Measurements from ENCODE around the gene ELL2. TPM values are rescaled to one million over a fixed set of nuclear protein-coding genes. Genes with fewer than 3 reads are reported as not detected.

The ELL2 gene
- total RNA-seq, 2 donors from 2014 or later = 69.8 to 135 TPM

DNA sequence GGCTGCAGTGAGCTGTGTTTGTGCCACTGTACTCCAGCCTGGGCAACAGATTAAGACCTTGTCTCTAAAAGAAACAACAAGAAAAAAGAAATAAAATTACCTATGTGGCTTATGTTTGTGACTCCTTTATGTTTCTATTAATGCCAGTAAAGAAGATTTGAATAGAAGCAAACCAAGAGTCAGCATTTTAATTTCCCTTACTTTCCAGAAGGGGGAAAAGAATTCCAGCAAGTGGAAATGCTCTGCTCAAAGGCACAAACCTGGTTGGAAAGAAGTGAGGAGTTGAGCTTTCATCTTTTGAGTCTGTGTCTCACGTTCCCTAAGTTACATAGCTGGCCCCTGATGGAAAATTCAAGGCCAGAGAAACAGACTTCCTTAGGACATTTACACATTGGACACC is 23.6 kb upstream of the ELL2 start:
- no peak for DNase-seq (ENCODE audit: low spot score)
- intact Hi-C loops (cut with DNase I) = no loop called here

DNA sequence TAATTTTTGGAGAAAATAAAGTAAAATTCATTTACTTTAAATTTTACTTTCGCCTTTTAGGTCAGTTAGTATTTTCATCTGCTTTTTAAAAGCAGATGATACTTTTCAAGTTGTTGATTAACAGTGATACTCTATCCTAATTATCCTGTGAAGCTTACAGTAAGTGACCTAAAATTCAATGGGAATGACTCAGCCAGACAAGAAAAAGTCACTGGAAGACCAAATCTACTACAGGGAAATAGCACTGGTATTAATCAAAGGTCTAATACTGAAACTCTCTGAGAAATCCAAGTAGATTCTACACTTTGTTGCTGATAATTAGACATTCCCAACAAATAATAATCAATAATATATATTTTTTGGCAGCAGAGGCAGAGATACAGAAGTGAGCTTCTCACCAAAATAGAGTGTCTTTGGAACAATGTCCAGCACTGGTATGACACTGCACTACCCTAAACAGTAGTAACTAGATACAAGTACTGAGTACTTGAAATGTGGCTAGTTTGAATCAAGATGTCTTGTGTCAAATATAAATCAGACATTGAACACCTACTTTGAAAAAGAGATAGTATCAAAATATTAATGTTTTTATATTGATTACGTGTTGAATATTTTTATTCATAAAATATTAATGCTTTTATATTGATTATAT is 22.8 kb upstream of the ELL2 start:
- no peak for DNase-seq (ENCODE audit: low spot score)
- intact Hi-C loops (cut with DNase I) = no loop called here

DNA sequence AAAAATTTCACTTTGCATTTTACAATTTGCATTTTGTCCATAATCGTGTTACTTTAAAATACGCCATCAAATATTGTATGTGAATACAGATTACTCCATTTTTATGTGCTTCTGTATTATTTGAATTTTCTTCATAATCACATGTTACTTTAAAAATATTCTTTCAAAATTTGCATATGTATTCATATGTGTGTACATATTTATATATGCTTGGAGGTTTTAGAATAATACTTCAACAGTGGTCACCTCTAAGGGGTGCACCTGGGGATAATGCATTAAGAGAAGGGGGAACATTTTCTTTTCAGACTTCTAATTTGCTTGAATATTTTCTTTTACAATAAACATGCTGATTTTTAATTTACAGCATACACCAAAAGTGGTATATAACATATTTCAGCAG is 21.9 kb upstream of the ELL2 start:
- DNase-seq (ENCODE audit: low spot score) = no peak
- intact Hi-C loops (cut with DNase I) = no loop called here

DNA sequence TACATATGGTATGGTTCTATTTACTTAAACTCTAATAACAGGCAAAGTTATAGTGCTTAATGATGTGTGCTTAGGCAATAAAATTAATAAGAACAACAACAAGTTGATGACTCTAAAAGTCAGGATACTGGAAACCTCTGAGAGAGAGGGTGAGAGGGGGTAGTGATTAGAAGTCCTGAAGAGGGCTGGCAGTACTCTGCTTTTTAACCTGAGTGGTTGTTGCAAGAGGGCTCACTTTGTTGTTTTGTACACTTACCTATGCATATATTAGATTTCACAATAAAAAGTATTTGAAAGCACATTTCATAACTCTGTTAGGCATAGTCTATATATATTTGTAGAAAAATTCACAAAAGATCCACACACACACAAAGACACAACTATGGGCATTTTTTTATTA is 21.4 kb upstream of the ELL2 start:
- DNase-seq (ENCODE audit: low spot score) = no peak
- intact Hi-C loops (cut with DNase I) = no loop called here

DNA sequence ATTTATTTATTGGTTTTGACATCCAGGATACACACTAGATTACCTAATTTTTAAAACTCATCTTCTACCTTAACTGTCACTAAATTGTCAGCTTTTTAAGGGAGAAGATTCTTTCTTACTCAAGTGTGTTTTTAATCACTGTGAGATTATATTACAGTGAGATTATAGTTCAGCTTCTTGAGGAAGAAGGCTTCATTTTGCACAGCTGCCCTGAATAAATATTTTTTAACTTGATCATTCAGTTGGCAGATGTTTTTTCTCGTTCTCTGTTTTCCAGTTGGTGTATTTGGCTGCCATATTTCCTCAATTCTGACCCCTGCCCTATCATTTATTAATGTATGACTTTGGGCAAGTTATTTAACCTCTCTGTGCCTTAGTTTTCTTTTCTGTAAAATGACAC is 15.0 kb upstream of the ELL2 start:
- DNase-seq (ENCODE audit: low spot score) = no peak
- intact Hi-C loops (cut with DNase I) = no loop called here

DNA sequence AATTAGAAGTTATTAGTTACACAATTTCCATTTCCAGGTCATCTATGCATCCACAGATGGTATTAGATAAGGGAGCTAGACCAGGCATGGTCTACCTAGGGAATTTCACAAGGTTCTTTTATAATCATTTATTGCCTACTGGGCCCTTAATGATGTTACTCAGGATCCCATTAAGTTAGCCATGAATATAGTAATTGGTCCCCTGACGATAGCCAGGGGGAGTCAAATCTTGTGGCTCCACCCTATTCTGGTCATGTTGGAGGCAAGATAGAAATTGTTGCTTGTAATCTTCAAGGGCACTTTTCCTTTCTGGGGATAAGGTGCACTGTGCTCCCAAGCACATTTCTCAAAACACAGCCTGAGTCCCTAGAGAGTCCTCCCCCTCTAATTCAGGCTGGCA is 14.1 kb upstream of the ELL2 start:
- DNase-seq (ENCODE audit: low spot score) = no peak
- intact Hi-C loops (cut with DNase I) = no loop called here

DNA sequence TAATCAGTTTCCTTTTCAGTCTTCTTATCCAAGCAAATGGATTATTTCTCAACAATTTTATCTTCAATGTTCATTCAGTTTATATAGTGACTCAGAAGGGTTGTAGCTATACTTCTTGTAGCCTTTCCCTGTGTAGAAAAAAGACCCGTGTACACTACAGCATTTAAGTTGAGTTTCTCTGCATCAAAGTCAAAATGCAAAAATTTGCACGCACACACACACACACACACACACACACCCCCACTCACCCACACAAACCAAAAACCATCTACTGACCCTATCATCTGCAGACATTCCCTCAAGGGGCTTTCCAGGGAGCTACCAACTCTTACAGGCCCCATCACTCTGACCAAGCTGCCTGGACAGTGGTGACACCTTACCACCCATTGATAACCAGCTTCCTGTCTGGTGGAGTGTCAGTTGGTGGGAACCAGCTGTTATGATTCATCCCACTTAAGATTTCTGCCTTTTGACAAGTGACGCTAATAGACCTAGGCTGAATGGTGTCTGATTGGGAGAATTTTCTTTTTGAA is 12.2 kb upstream of the ELL2 start:
- intact Hi-C loops (cut with DNase I) = no loop called here
- no peak for DNase-seq (ENCODE audit: low spot score)

DNA sequence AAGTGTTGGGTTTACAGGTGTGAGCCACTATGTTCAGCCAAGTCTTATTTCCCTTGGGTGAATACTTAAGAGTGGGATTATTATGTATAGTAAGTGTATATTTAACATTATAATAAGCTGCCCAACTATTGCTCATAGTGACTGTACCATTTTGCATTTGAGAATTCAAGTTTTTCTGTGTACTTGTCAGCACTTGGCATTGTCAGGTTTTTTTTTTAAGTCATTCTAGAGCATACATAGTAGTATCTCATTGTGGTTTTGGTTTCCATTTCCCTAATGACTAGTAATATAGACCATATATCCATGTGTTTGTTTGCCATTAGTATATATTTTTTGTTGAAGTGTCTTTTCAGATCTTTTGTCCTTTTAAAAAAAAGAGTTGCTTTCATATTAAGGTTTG is 10.5 kb upstream of the ELL2 start:
- intact Hi-C loops (cut with DNase I) = no loop called here

DNA sequence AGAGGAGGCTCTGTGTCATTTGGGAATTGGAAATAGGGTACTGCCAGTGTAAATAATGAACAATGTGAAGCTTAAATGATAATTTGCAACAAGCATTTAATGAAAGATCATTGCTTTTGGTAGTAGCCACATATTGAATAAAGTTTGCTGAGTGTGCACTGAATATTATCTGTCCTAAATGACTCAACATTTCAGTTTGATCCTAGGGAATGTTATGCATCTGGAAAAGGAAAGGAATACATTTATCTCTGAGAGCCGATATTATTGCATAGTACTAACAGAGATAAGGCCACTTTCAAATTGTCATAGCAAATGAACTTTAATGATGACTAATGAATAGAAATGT is 8.7 kb upstream of the ELL2 start:
- intact Hi-C loops (cut with DNase I) = no loop called here
- no peak for DNase-seq (ENCODE audit: low spot score)

More for the DNA sequence above, 10.5 kb upstream of the ELL2 start:
- no peak for DNase-seq (ENCODE audit: low spot score)

DNA sequence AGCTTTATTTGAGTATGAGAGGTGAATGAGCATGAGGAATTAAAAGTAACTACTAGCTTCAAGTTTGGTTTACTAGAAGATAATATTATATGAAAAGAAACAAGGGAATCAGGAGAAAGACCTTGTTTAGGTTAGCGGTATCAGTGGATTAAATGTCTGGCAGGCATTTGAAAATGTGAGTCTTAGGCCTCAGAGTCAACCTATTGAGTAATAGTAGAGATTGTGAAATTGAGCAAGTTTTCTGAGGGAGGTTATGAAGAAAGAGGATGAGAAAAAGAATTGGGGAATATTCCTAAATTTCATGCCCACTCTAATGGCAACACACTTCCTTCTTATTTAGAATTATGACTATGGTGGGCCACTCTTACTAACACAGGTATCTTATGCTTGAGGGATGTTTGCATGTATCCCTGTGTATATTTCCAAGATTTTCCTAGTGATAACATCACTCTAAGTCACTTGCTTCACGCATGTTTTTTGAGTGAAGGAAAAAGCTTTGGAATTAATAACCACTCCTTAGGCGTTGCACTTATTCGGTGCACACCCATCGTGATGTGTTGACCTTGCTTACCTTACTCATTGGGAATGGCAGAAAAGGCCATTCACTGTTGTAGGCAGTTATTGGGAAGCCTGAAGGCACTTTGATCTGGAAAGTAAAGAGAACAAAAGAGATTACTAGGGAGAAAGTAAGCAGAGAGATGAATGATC is 8.2 kb upstream of the ELL2 start:
- no peak for DNase-seq (ENCODE audit: low spot score)
- intact Hi-C loops (cut with DNase I) = loop anchor here in 1 of 2 donors (5.0 kb wide), 1 partner anchor 627 kb away; no protein-coding TSS in a partner anchor

DNA sequence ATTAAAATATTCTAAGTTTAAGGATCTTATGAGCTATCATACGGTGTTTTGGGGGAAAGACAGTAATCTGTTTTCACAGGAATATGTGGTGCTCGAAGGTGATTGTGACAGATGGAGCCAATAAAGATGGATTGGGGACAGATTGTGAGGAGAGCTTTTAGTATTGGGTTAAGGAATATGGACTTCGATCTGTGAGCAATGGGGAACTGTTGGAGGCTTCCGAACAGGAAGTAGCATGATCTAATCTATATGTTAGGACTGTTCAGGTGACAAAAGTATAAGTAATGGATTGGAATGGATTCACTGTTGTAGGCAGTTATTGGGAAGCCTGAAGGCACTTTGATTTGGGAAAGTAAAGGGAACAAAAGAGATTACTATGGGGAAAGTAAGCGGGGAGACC is 7.4 kb upstream of the ELL2 start:
- intact Hi-C loops (cut with DNase I) = loop anchor here in 1 of 2 donors (5.0 kb wide), 1 partner anchor 628 kb away; no protein-coding TSS in a partner anchor
- DNase-seq (ENCODE audit: low spot score) = no peak

DNA sequence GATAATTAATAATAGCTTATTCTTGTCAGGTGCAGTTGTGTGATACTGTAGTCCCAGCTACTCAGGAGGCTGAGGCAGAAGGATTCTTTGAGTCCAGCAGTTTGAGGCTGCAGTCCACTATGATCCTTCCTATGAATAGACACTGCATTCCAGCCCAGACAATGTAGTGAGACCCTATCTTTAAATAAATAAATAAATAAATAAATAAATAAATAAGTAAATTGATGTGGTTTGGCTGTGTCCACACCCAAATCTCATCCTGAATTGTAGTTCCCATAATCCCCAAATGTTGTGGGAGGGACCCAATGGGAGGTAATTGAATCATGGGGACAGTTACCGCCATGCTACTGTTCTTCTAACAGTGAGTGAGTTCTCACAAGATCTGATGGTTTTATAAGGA is 5.6 kb upstream of the ELL2 start:
- intact Hi-C loops (cut with DNase I) = loop anchor here in 1 of 2 donors (5.0 kb wide), 1 partner anchor 630 kb away; no protein-coding TSS in a partner anchor

DNA sequence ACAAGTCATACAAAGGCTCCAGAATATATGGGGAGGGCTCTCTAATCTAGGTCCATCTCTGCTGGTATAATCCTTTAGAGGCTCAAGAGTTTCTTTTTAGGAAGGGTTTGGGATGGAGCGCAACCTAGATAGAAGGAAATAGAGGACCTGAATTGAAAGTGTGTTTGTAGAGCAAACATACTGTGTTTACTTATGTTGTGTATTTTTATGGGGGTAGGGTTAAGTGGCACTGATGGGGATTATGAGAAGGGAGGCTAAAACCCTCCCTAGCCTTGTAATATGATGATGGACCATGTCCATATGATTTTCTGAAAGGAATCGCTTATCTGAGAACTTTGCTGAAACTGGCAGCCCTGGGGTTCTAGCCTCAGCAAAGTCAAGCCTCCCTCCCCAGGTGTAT is 4.4 kb upstream of the ELL2 start:
- intact Hi-C loops (cut with DNase I) = loop anchor here in 1 of 2 donors (5.0 kb wide), 1 partner anchor 631 kb away; no protein-coding TSS in a partner anchor
- DNase-seq (ENCODE audit: low spot score) = no peak

More for the DNA sequence above, 5.6 kb upstream of the ELL2 start:
- no peak for DNase-seq (ENCODE audit: low spot score)

DNA sequence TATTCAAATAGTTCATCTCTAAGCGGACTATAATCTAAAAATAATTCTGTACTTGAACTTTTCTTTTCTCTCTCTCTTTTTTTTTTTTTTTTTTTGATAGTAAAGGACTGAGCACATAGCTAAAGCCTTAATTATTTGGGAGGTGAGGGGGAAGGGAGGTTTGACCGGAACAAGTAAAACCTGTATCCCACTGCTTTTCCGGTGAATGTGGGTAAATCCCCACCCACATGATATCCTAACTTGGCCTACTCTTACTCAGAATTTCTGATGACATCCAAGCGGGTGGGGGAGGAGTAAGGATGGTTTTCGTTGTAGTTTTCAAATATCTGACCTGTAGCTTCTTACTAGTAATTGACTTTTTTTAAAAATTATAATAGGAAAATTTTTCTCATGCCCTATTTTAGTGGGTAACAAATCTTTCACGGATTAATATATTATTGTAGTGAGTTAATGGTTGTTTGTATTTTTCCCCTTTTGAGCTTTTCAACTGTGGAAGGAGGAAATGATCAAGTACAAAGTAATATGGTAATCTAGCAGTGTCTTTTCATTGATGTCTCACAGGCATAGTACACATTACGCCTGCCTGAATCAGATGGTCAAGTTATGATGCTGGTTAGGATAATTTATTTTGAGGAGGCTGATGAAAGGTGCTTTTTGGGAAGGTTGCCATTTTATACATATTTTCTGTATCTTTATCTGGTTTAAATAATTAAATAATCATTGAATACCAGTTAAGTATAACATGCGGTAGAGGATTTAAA is 2.2 kb upstream of the ELL2 start:
- no peak for DNase-seq (ENCODE audit: low spot score)
- intact Hi-C loops (cut with DNase I) = loop anchor here in 1 of 2 donors (5.0 kb wide), 1 partner anchor 283 kb away; no protein-coding TSS in a partner anchor

DNA sequence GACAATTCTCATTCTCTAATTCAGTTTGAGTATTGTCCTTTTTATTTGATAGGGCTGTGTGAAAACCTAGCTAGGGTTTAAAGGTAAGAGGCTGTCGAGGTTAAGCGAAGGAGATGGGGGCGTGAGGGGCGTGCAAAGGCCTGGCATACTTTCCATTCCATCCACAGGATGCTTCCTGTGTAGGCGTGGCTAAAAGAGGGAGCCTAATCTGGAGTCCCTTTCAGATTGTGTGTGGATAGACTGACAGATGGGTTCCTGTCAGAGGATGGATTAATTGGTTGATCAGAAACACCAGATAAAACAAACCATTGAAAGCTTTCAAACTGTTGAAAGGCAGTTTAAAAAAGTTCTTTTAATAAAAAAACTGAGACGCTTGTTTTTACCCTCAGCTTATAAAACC is 1.1 kb upstream of the ELL2 start:
- intact Hi-C loops (cut with DNase I) = loop anchor here in 1 of 2 donors (5.0 kb wide), 1 partner anchor 285 kb away; no protein-coding TSS in a partner anchor
- no peak for DNase-seq (ENCODE audit: low spot score)

DNA sequence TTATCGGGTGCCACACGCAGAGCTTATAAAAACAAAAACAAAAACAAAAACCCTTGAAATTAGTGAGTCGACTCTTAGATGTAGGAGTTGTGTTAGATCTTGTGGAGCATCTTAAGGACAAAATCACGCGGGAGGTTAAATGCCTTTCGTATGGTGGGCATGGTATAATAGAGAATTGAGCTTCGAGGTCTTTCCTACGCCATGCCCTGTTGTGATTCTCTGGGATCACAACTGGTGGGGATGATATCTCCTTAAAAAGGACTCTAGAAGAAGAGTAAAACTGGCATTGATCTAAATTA is 773 bp upstream of the ELL2 start:
- intact Hi-C loops (cut with DNase I) = loop anchor here in 1 of 2 donors (5.0 kb wide), 1 partner anchor 285 kb away; no protein-coding TSS in a partner anchor
- DNase-seq (ENCODE audit: low spot score) = no peak

DNA sequence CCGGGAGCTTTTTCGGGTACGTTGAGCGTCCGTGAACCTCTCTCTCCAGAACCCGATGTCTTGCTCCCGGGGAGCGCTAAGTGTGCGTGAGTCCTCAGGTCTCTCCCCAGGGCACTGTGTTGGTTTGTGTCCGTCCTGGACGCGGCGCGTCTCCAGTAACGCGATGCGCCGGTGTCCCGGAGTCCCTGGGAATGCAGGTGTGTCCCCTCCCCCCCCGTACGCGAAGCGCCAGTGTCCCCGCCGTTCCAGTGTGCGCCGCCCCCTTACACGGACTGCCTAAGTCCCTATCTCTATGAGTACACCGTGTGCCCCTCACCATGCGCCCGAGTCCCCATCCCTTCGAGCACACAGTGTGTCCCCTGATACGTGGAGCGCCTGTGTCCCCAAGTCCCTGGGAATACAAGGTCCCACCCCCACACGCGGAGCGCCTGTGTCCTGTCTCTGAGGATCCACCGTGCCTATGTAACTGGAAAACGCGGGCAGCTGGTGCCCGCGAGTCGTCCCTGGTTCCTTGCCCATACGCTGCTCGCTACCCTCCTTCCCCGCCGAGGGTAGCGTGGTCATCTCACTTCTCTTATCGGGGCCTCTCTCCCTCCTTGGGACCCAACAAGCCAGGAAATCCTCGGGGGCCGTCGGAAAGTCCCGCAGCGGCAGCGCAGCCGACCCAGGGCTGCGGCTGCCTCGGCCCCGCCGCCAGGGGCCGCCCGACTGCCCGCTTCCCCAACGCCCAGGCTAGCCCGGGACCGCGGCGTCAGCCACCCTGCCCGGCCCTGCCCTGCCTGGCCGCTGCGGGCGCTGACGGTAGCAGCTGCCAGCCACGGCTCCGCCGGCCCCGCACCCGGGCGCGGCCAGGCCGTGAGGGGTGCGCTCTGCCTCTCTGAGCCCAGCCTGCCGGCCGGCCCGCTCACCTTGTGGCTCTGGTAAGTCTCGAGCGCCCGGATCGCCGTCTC is 709 bp downstream of the ELL2 start:
- peak; percentile 96 for DNase-seq (ENCODE audit: low spot score)
- intact Hi-C loops (cut with DNase I) = loop anchor here (2.0 to 5.0 kb wide), 2 partner anchors 286 to 376 kb away; no protein-coding TSS in a partner anchor

DNA sequence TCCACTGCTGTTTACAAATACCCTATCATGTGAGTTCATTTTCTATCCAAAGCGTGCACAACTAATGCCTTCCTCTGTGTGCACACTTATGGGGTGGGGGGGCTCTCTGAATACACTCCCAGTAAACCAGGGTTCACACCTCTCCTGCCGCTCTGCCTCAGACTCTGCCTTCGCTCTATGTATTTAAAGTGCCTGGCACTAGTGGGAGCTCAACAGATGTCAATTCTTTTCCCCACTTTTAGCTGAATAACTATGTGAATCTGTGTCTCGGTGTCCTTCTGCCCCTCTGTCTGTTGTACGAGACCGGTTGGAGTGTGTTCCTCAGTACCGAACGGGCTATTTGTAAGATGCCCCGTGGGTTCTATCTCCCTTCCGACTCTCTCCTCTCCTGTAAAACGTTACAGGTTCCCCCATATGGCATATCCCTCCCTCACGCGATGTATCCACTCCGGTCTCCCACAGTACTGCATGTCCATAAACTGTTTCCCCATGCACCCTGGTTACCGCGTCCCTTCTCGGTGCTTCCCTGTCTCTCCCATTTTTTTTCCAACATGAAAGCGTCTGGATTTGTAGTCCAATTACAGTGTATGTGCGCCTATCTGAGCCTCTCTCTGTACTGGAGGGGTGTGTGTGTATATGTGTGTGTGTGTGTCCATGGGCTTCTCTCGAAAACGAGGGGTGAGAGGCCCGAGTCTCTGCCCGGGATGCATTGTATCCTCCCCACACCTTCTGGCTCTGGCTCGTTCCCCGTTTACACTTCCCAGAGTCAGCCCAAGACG is 1.6 kb downstream of the ELL2 start:
- no peak for DNase-seq (ENCODE audit: low spot score)
- intact Hi-C loops (cut with DNase I) = loop anchor here (2.0 to 5.0 kb wide), 2 partner anchors 287 to 377 kb away; no protein-coding TSS in a partner anchor

Data from posterior vena cava (tissue), 2 donors.